NCI-H1417 (cell line): ENCODE measurements around the gene SIGLEC10.

Experiments used
- DNase-seq, 3 experiments: peaks; one replicate each; lab custom pipeline; 2025; lab: John Stamatoyannopoulos, UW

SIGLEC10 gene

GRCh38 chr19:51365965-51366388 lies 51.5 kb downstream of the SIGLEC10 start, which contains the start of gene ETFB:
ETFB (minus strand) TSS chr19:51366388; CDS start chr19:51366326, 62 bp downstream.
- no peak for DNase-seq

- DNase-seq: no peak
These were observed 52.1 kb downstream of the SIGLEC10 start for GRCh38 chr19:51365211-51365964.

- no peak for DNase-seq
These were observed 53.0 kb downstream of the SIGLEC10 start for GRCh38 chr19:51364200-51365106.

GRCh38 chr19:51361239-51361638 lies 56.2 kb downstream of the SIGLEC10 start:
- no peak for DNase-seq
